ENCODE measurements around the gene ZNRF1. TPM values are rescaled to one million over a fixed set of nuclear protein-coding genes. Genes with fewer than 3 reads are reported as not detected.

The ZNRF1 gene
- total RNA-seq, 5 donors from 2014 or later (not counting 1 experiment from before 2014, with no cell fraction given), result 5.5 to 7.8 (median 7.5) TPM

- no peaks in the 10 kb centered on the region for H3K9me3 Mint-ChIP-seq
- Histone ChIP-seq H3K27ac (ENCODE audit: low read length) (no peak overlapping the region), H3K4me3 (ENCODE audit: control insufficient read depth in 1 of 2, extremely low read depth in 1 of 2, low read length in 1 of 2) (no peak overlapping the region), H3K4me1 (ENCODE audit: control insufficient read depth in 1 of 2, extremely low read depth in 1 of 2, insufficient read depth in 2 of 2, low read length in 2 of 2) (peaks cover 19 to 59% of the 10 kb centered on the region in 2 experiments), H3K36me3 (ENCODE audit: control insufficient read depth in 2 of 2, extremely low read depth in 1 of 2, insufficient read depth in 1 of 2, low read length in 1 of 2) (no peaks in the 10 kb centered on the region), H3K27me3 (replicated peaks in 1 of 2; ENCODE audit: control insufficient read depth in 2 of 2, extremely low read depth in 1 of 2, insufficient read depth in 2 of 2, low read length in 1 of 2) (no peaks in the 10 kb centered on the region), H3K9me3 (no peaks in the 10 kb centered on the region)
- ChIA-PET POLR2A (interaction anchor here in 1 of 2 donors (0.6 kb wide), 1 partner anchor 26 kb away, joined by 3 read pairs; no protein-coding TSS in a partner anchor), CTCF (no interaction called here)
- 97% methylated on average over 9 of the region's 9 CpGs for WGBS (ENCODE audit: insufficient coverage)
- H3K27ac Mint-ChIP-seq, result no peak overlapping the region
- ATAC-seq (replicated peaks in 1 of 4) (no peak), DNase-seq (no peak)
- no peak overlapping the region for H3K4me3 Mint-ChIP-seq
- H3K27me3 Mint-ChIP-seq, result no peaks in the 10 kb centered on the region
- H3K36me3 Mint-ChIP-seq, result no peaks in the 10 kb centered on the region
- H3K4me1 Mint-ChIP-seq, result peaks cover 43 to 70% (median 52%) of the 10 kb centered on the region in 3 donors
Measured at GRCh38 chr16:75102595-75102994, 103.8 kb downstream of the ZNRF1 start.

GRCh38 chr16:75103994-75104393 lies 105.2 kb downstream of the ZNRF1 start:
- Mint-ChIP-seq H3K27me3 (no peaks in the 10 kb centered on the region), H3K27ac (no peak overlapping the region), H3K4me3 (no peak overlapping the region), H3K9me3 (no peaks in the 10 kb centered on the region), H3K36me3 (no peaks in the 10 kb centered on the region), H3K4me1 (peaks cover 37 to 67% (median 50%) of the 10 kb centered on the region in 3 donors)
- Histone ChIP-seq H3K36me3 (ENCODE audit: control insufficient read depth in 2 of 2, extremely low read depth in 1 of 2, insufficient read depth in 1 of 2, low read length in 1 of 2) (no peaks in the 10 kb centered on the region), H3K9me3 (no peaks in the 10 kb centered on the region), H3K27me3 (replicated peaks in 1 of 2; ENCODE audit: control insufficient read depth in 2 of 2, extremely low read depth in 1 of 2, insufficient read depth in 2 of 2, low read length in 1 of 2) (no peaks in the 10 kb centered on the region), H3K27ac (ENCODE audit: low read length) (no peak overlapping the region), H3K4me1 (ENCODE audit: control insufficient read depth in 1 of 2, extremely low read depth in 1 of 2, insufficient read depth in 2 of 2, low read length in 2 of 2) (peaks cover 19 to 52% of the 10 kb centered on the region in 2 experiments), H3K4me3 (ENCODE audit: control insufficient read depth in 1 of 2, extremely low read depth in 1 of 2, low read length in 1 of 2) (no peak overlapping the region)
- 94% methylated on average over 3 of the region's 5 CpGs for WGBS (ENCODE audit: insufficient coverage)
- DNase-seq (no peak), ATAC-seq (replicated peaks in 1 of 4) (no peak)
- POLR2A ChIA-PET, result no interaction called here
- CTCF ChIA-PET, result interaction anchor here in 1 of 2 donors (0.7 kb wide), 1 partner anchor 15 kb away, joined by 5 read pairs; no protein-coding TSS in a partner anchor

GRCh38 chr16:75104836-75105235 lies 106.0 kb downstream of the ZNRF1 start:
- no peaks in the 10 kb centered on the region for H3K27me3 Mint-ChIP-seq
- CTCF ChIA-PET, result interaction anchor here in 1 of 2 donors (0.6 kb wide), 1 partner anchor 413 kb away, joined by 3 read pairs; no protein-coding TSS in a partner anchor

GRCh38 chr16:75105306-75106061 lies 106.7 kb downstream of the ZNRF1 start:
- Mint-ChIP-seq H3K27ac (peak overlapping the region; percentile 44 to 65), H3K4me3 (no peak overlapping the region), H3K27me3 (no peaks in the 10 kb centered on the region), H3K4me1 (peaks cover 37 to 67% (median 50%) of the 10 kb centered on the region in 3 donors), H3K9me3 (no peaks in the 10 kb centered on the region), H3K36me3 (no peaks in the 10 kb centered on the region)
- POLR2A ChIA-PET, result no interaction called here
- CTCF ChIA-PET, result interaction anchor here in 1 of 2 donors (0.5 to 0.6 kb wide), 2 partner anchors 96 to 412 kb away, joined by 3 read pairs; no protein-coding TSS in a partner anchor
- WGBS (ENCODE audit: insufficient coverage), result 63% methylated on average over 10 of the region's 10 CpGs
- H3K27me3 ChIP-seq (replicated peaks in 1 of 2; ENCODE audit: control insufficient read depth in 2 of 2, extremely low read depth in 1 of 2, insufficient read depth in 2 of 2, low read length in 1 of 2), result peaks cover 0 to 5% of the 10 kb centered on the region in 2 experiments
- DNase-seq (peak in 1 of 35 experiments; percentile 24), ATAC-seq (replicated peaks in 1 of 4) (no peak)
- no peak overlapping the region for H3K4me3 ChIP-seq (ENCODE audit: control insufficient read depth in 1 of 2, extremely low read depth in 1 of 2, low read length in 1 of 2)
- no peaks in the 10 kb centered on the region for H3K36me3 ChIP-seq (ENCODE audit: control insufficient read depth in 2 of 2, extremely low read depth in 1 of 2, insufficient read depth in 1 of 2, low read length in 1 of 2)
- H3K27ac ChIP-seq (ENCODE audit: low read length), result no peak overlapping the region
- H3K9me3 ChIP-seq, result no peaks in the 10 kb centered on the region
- peaks cover 20 to 52% of the 10 kb centered on the region in 2 experiments for H3K4me1 ChIP-seq (ENCODE audit: control insufficient read depth in 1 of 2, extremely low read depth in 1 of 2, insufficient read depth in 2 of 2, low read length in 2 of 2)

More at GRCh38 chr16:75104836-75105235, 106.0 kb downstream of the ZNRF1 start:
- H3K4me1 Mint-ChIP-seq, result peaks cover 37 to 67% (median 50%) of the 10 kb centered on the region in 3 donors
- no peak overlapping the region for H3K4me3 Mint-ChIP-seq
- Histone ChIP-seq H3K4me1 (ENCODE audit: control insufficient read depth in 1 of 2, extremely low read depth in 1 of 2, insufficient read depth in 2 of 2, low read length in 2 of 2) (peaks cover 20 to 52% of the 10 kb centered on the region in 2 experiments), H3K4me3 (ENCODE audit: control insufficient read depth in 1 of 2, extremely low read depth in 1 of 2, low read length in 1 of 2) (no peak overlapping the region), H3K36me3 (ENCODE audit: control insufficient read depth in 2 of 2, extremely low read depth in 1 of 2, insufficient read depth in 1 of 2, low read length in 1 of 2) (no peaks in the 10 kb centered on the region), H3K27ac (ENCODE audit: low read length) (no peak overlapping the region), H3K9me3 (no peaks in the 10 kb centered on the region), H3K27me3 (replicated peaks in 1 of 2; ENCODE audit: control insufficient read depth in 2 of 2, extremely low read depth in 1 of 2, insufficient read depth in 2 of 2, low read length in 1 of 2) (peaks cover 0 to 2% of the 10 kb centered on the region in 2 experiments)
- H3K27ac Mint-ChIP-seq, result no peak overlapping the region
- no peaks in the 10 kb centered on the region for H3K36me3 Mint-ChIP-seq
- ATAC-seq (replicated peaks in 1 of 4) (no peak), DNase-seq (no peak)
- H3K9me3 Mint-ChIP-seq, result no peaks in the 10 kb centered on the region
- 95% methylated on average over 4 of the region's 11 CpGs for WGBS (ENCODE audit: insufficient coverage)
- POLR2A ChIA-PET, result no interaction called here

- no peak overlapping the region for H3K4me3 Mint-ChIP-seq
- H3K27ac Mint-ChIP-seq, result peak overlapping the region; percentile 39 to 44
- peaks cover 42 to 68% (median 51%) of the 10 kb centered on the region in 3 donors for H3K4me1 Mint-ChIP-seq
Measured at GRCh38 chr16:75106351-75107274, 107.8 kb downstream of the ZNRF1 start.

GRCh38 chr16:75107505-75107904 lies 108.7 kb downstream of the ZNRF1 start:
- peak overlapping the region; percentile 27 to 28 for H3K27ac Mint-ChIP-seq
- ATAC-seq (replicated peaks in 1 of 4), result no peak
- DNase-seq, result no peak
- Histone ChIP-seq H3K27me3 (replicated peaks in 1 of 2; ENCODE audit: control insufficient read depth in 2 of 2, extremely low read depth in 1 of 2, insufficient read depth in 2 of 2, low read length in 1 of 2) (peaks cover 0 to 18% of the 10 kb centered on the region in 2 experiments), H3K4me1 (ENCODE audit: control insufficient read depth in 1 of 2, extremely low read depth in 1 of 2, insufficient read depth in 2 of 2, low read length in 2 of 2) (peaks cover 24 to 62% of the 10 kb centered on the region in 2 experiments), H3K27ac (ENCODE audit: low read length) (no peak overlapping the region), H3K9me3 (no peaks in the 10 kb centered on the region), H3K4me3 (ENCODE audit: control insufficient read depth in 1 of 2, extremely low read depth in 1 of 2, low read length in 1 of 2) (no peak overlapping the region), H3K36me3 (ENCODE audit: control insufficient read depth in 2 of 2, extremely low read depth in 1 of 2, insufficient read depth in 1 of 2, low read length in 1 of 2) (no peaks in the 10 kb centered on the region)
- peaks cover 42 to 63% (median 47%) of the 10 kb centered on the region in 3 donors for H3K4me1 Mint-ChIP-seq
- H3K9me3 Mint-ChIP-seq, result no peaks in the 10 kb centered on the region
- CTCF ChIA-PET, result no interaction called here
- POLR2A ChIA-PET, result no interaction called here
- WGBS (ENCODE audit: insufficient coverage), result 90% methylated on average over 9 of the region's 10 CpGs
- H3K27me3 Mint-ChIP-seq, result peaks cover 0 to 9% of the 10 kb centered on the region in 2 donors
- H3K4me3 Mint-ChIP-seq, result no peak overlapping the region
- no peaks in the 10 kb centered on the region for H3K36me3 Mint-ChIP-seq

More at GRCh38 chr16:75106351-75107274, 107.8 kb downstream of the ZNRF1 start:
- Histone ChIP-seq H3K9me3 (no peaks in the 10 kb centered on the region), H3K27me3 (replicated peaks in 1 of 2; ENCODE audit: control insufficient read depth in 2 of 2, extremely low read depth in 1 of 2, insufficient read depth in 2 of 2, low read length in 1 of 2) (peaks cover 0 to 9% of the 10 kb centered on the region in 2 experiments), H3K4me3 (ENCODE audit: control insufficient read depth in 1 of 2, extremely low read depth in 1 of 2, low read length in 1 of 2) (no peak overlapping the region), H3K4me1 (ENCODE audit: control insufficient read depth in 1 of 2, extremely low read depth in 1 of 2, insufficient read depth in 2 of 2, low read length in 2 of 2) (peaks cover 24 to 57% of the 10 kb centered on the region in 2 experiments), H3K27ac (ENCODE audit: low read length) (no peak overlapping the region), H3K36me3 (ENCODE audit: control insufficient read depth in 2 of 2, extremely low read depth in 1 of 2, insufficient read depth in 1 of 2, low read length in 1 of 2) (no peaks in the 10 kb centered on the region)
- peaks cover 0 to 3% of the 10 kb centered on the region in 2 donors for H3K27me3 Mint-ChIP-seq
- ATAC-seq (replicated peaks in 1 of 4) (no peak), DNase-seq (no peak)
- ChIA-PET POLR2A (no interaction called here), CTCF (interaction anchor here in 1 of 2 donors (0.5 kb wide), 1 partner anchor 95 kb away, joined by 3 read pairs; no protein-coding TSS in a partner anchor)
- no peaks in the 10 kb centered on the region for H3K36me3 Mint-ChIP-seq
- 86% methylated on average over 18 of the region's 20 CpGs for WGBS (ENCODE audit: insufficient coverage)
- H3K9me3 Mint-ChIP-seq, result no peaks in the 10 kb centered on the region

All from T-cell (primary cell).